Uterus (tissue), 2 donors: ENCODE results near the gene ALG14.

ENCODE experiments used
- POLR2A ChIP-seq, 2 donors: fragments of 450-650 bp; IDR thresholded peaks; one replicate each; pipeline ENCODE4 v1.6.1; 2016; ENCODE audit warnings: antibody characterized with exemption in 2 of 2, mild to moderate bottlenecking in 1 of 2, moderate library complexity in 1 of 2
- TF ChIP-seq, protein P1 (sequence below), 4 experiments: fragments of 200-600 bp in 2 of 4; fragments of 450-650 bp in 2 of 4; sonication (generic) in 2 of 4; IDR thresholded peaks; one replicate each; pipeline ENCODE4 v1.5.1; 2016 to 2019; ENCODE audit warnings: antibody characterized with exemption in 4 of 4, mild to moderate bottlenecking in 2 of 4, moderate library complexity in 1 of 4

DNA sequence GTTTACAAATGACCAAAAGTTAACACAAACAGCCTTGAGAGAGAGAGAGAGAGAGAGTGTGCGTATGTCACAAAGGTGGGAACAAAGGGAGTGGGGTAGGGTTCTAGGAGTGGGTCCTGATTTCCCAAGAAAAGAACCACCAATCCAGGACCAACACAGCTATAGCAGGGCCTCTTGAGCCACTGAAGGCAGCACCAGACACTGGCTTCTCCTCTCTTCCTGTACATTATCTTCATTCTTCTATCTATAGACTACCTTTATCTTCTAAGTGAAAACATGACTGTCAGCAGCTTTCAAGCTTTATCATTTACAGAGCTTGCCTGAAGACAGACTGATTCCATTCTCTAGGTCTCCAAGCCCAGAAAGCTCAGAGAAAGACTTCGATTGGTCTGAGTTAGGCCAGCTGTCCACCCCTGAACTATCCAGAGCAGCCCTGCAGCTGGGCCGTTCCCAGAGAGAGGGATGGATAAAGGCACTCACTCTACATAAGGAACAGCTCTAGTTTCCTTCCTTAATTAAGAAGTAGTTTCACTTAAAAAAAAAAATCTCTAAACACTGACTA lies 11.2 kb downstream of the ALG14 start:
- TF ChIP-seq, protein P1, sequence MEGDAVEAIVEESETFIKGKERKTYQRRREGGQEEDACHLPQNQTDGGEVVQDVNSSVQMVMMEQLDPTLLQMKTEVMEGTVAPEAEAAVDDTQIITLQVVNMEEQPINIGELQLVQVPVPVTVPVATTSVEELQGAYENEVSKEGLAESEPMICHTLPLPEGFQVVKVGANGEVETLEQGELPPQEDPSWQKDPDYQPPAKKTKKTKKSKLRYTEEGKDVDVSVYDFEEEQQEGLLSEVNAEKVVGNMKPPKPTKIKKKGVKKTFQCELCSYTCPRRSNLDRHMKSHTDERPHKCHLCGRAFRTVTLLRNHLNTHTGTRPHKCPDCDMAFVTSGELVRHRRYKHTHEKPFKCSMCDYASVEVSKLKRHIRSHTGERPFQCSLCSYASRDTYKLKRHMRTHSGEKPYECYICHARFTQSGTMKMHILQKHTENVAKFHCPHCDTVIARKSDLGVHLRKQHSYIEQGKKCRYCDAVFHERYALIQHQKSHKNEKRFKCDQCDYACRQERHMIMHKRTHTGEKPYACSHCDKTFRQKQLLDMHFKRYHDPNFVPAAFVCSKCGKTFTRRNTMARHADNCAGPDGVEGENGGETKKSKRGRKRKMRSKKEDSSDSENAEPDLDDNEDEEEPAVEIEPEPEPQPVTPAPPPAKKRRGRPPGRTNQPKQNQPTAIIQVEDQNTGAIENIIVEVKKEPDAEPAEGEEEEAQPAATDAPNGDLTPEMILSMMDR (IDR thresholded peaks at IDR 0.05) = no peak
- no peak for TF ChIP-seq POLR2A (IDR thresholded peaks at IDR 0.05)
